ENCODE results near the gene CD59.

GRCh38 chr11:33753304-33753967 is 17.2 kb upstream of the CD59 start:
- TF ChIP-seq FOXP2 (optimal IDR thresholded peaks at IDR 0.05; ENCODE audit: borderline replicate concordance, extremely low read depth, extremely low read length, insufficient read depth) (no peak), POLR2AphosphoS5 (IDR thresholded peaks at IDR 0.05; ENCODE audit: low read depth, low read length) (no peak), TAF1 (IDR thresholded peaks at IDR 0.05; ENCODE audit: borderline replicate concordance, insufficient read depth, low read length) (no peak)
